Endothelial cell of umbilical vein (primary cell): ENCODE measurements around the gene EGF. TPM values are rescaled to one million over a fixed set of nuclear protein-coding genes. Genes with fewer than 3 reads are reported as not detected.

Experiments
- BruUV-seq: library from RNA; stranded (reverse); fragments of 400-500 nt; replicated peaks from 2 replicates; lab custom pipeline; 2021; lab: Mats Ljungman, UMichigan
- CTCF ChIA-PET: fragments of 300-600, 350-600 bp; sonication (Branson Sonifier 250); formaldehyde crosslinking; loops from one replicate; lab custom pipeline; 2021; ENCODE audit warnings: antibody characterized with exemption, inconsistent platforms; lab: Charles Lee
- POLR2A ChIA-PET: fragments of 300-600, 350-600 bp; sonication (Branson Sonifier 250); formaldehyde crosslinking; loops from one replicate; lab custom pipeline; 2021; ENCODE audit warnings: antibody characterized with exemption, inconsistent platforms; lab: Charles Lee
- DNase-seq: peaks from one replicate; pipeline ENCODE4 v3.0.0-alpha.2; 2011; ENCODE audit warnings: low read depth, low spot score
- FAIRE-seq: peaks from 2 replicates; lab custom pipeline; 2011; peaks lifted over from hg19 to GRCh38; lab: Jason Lieb, UNC
- H2AFZ ChIP-seq: 2 replicates; pipeline ENCODE4 v1.6.0; 2012; ENCODE audit warnings: low read depth, low read length, control low read depth, inconsistent platforms
- H3K27ac ChIP-seq: 2 replicates; pipeline ENCODE4 v1.5.1; 2011; ENCODE audit warnings: low read depth, mild to moderate bottlenecking, control low read depth, low read length, moderate library complexity; ENCODE audit not compliant: insufficient read depth
- H3K27me3 ChIP-seq, 2 experiments: 2 replicates each; pipeline versions ENCODE4 v1.6.0 to v1.6.1; 2011; ENCODE audit warnings: low read length in 2 of 2, mixed read lengths in 1 of 2; ENCODE audit not compliant: control insufficient read depth in 2 of 2, insufficient read depth in 2 of 2
- H3K36me3 ChIP-seq, 2 experiments: 2 replicates in 1 of 2; 3 replicates in 1 of 2; pipeline ENCODE4 v1.5.1; 2011; ENCODE audit warnings: low read length in 2 of 2, mild to moderate bottlenecking in 1 of 2, moderate library complexity in 1 of 2; ENCODE audit not compliant: control insufficient read depth in 2 of 2, insufficient read depth in 2 of 2; ENCODE audit errors: extremely low read depth in 1 of 2
- H3K4me1 ChIP-seq: 3 replicates; pipeline ENCODE4 v1.5.1; 2011; ENCODE audit warnings: mild to moderate bottlenecking, low read length; ENCODE audit not compliant: control insufficient read depth, insufficient read depth; ENCODE audit errors: extremely low read depth
- H3K4me2 ChIP-seq: 2 replicates; pipeline ENCODE4 v1.6.1; 2011; ENCODE audit warnings: low read length, control low read depth, mixed read lengths; ENCODE audit not compliant: insufficient read depth
- H3K4me3 ChIP-seq, 3 experiments: fragments of 200-600 bp in 1 of 3; sonication (generic), shearing (Covaris generic) in 1 of 3; replicated peaks in 1 of 3; 2 replicates each; pipeline ENCODE4 v1.5.1; 2011 to 2016; ENCODE audit warnings: control low read depth in 3 of 3, low read length in 3 of 3, mild to moderate bottlenecking in 2 of 3, inconsistent platforms in 1 of 3, low read depth in 1 of 3, moderate library complexity in 1 of 3; ENCODE audit not compliant: insufficient read depth in 1 of 3
- H3K79me2 ChIP-seq: 2 replicates; pipeline ENCODE4 v1.6.0; 2012; ENCODE audit warnings: low read length, inconsistent platforms; ENCODE audit not compliant: control insufficient read depth, insufficient read depth
- H3K9ac ChIP-seq: replicated peaks from 2 replicates; pipeline ENCODE3; 2011; ENCODE audit warnings: low read length, control low read depth; ENCODE audit not compliant: insufficient read depth; ENCODE audit errors: extremely low read depth
- H3K9me1 ChIP-seq: replicated peaks from 3 replicates; pipeline ENCODE4 v1.6.0; 2011; ENCODE audit warnings: mild to moderate bottlenecking, low read length; ENCODE audit not compliant: control insufficient read depth, insufficient read depth; ENCODE audit errors: extremely low read depth
- H3K9me3 ChIP-seq: replicated peaks from 2 replicates; pipeline ENCODE4 v1.5.1; 2012; ENCODE audit warnings: low read length, inconsistent platforms; ENCODE audit not compliant: control insufficient read depth, insufficient read depth
- H4K20me1 ChIP-seq: replicated peaks from 2 replicates; pipeline ENCODE3; 2011; ENCODE audit warnings: mild to moderate bottlenecking, low read length; ENCODE audit not compliant: control insufficient read depth, insufficient read depth; ENCODE audit errors: extremely low read depth
- CTCF ChIP-seq, 2 donors: IDR thresholded peaks; 1 replicate in 1 of 2; 2 replicates in 1 of 2; pipeline ENCODE4 v1.5.1; 2011; ENCODE audit warnings: low read length in 2 of 2, mild to moderate bottlenecking in 2 of 2, moderate library complexity in 2 of 2, control low read depth in 1 of 2, inconsistent platforms in 1 of 2, low read depth in 1 of 2; ENCODE audit not compliant: insufficient read depth in 1 of 2; ENCODE audit errors: extremely low read depth in 1 of 2
- EZH2 ChIP-seq: IDR thresholded peaks from 2 replicates; pipeline ENCODE4 v1.6.1; 2012; ENCODE audit warnings: borderline replicate concordance, low read depth, mild to moderate bottlenecking, moderate library complexity, low read length, inconsistent platforms; ENCODE audit not compliant: severe bottlenecking
- FOS ChIP-seq: IDR thresholded peaks from 2 replicates; pipeline ENCODE4 v1.6.1; 2011; ENCODE audit warnings: mild to moderate bottlenecking, low read length, moderate library complexity, borderline replicate concordance; ENCODE audit not compliant: insufficient read depth
- GATA2 ChIP-seq: IDR thresholded peaks from 2 replicates; pipeline ENCODE4 v1.7.0; 2011; ENCODE audit warnings: low read depth, mild to moderate bottlenecking, moderate library complexity, mixed read lengths, low read length; ENCODE audit not compliant: insufficient read length, insufficient read depth
- JUN ChIP-seq: IDR thresholded peaks from 2 replicates; pipeline ENCODE4 v1.6.1; 2011; ENCODE audit warnings: borderline replicate concordance, low read depth; ENCODE audit not compliant: insufficient read length, insufficient read depth
- MYC ChIP-seq: IDR thresholded peaks from one replicate; pipeline ENCODE4 v1.6.1; 2011; ENCODE audit warnings: mild to moderate bottlenecking, low read depth, low read length
- POLR2A ChIP-seq: IDR thresholded peaks from 2 replicates; pipeline ENCODE4 v1.6.1; 2012; ENCODE audit warnings: low read depth, mild to moderate bottlenecking, control low read depth, low read length
- POLR2AphosphoS5 ChIP-seq: IDR thresholded peaks from 2 replicates; pipeline ENCODE4 v1.6.1; 2012; ENCODE audit warnings: low read depth, mild to moderate bottlenecking, control low read depth, low read length, moderate library complexity; ENCODE audit not compliant: insufficient read depth
- dilution Hi-C: fragments of 300-500 bp; cut with MboI; formaldehyde crosslinking; loops from one replicate; pipeline ENCODE4 v1.15.0; 2019; ENCODE audit warnings: low sequenced_read_pairs; ENCODE audit not compliant: extremely low pct_ligation_motif_present
- intact Hi-C: fragments of 100-400 bp; cut with micrococcal nuclease; formaldehyde crosslinking; loops from one replicate; pipeline ENCODE4 v1.10.0; 2022
- polyA plus RNA-seq, 4 experiments: library from polyadenylated mRNA; depleted of rRNA in 3 of 4; stranded (reverse) in 3 of 4; unstranded in 1 of 4; fragments of >200 nt; gene quantifications; 2 replicates each; pipeline versions ENCODE4 v1.2.1 to v1.2.3, GENCODE V29; 2011 to 2012; ENCODE audit warnings: missing spikeins in 1 of 4
- total RNA-seq: library from RNA; stranded (reverse); gene quantifications from 2 replicates; pipeline ENCODE4 v1.2.3, GENCODE V29; 2021
- TF ChIP-seq, protein P1 (sequence below): IDR thresholded peaks from 2 replicates; pipeline ENCODE4 v1.6.1; 2011; ENCODE audit not compliant: insufficient read depth, insufficient read length

The EGF gene
- total and polyA plus RNA-seq, 2 donors (not counting 3 experiments of a cell fraction or from before 2014, with no cell fraction given) = not detected

- Histone ChIP-seq H3K4me3 (no peak overlapping the region), H2AFZ (no peak overlapping the region), H4K20me1 (no peaks in the 10 kb centered on the region), H3K4me1 (no peaks in the 10 kb centered on the region), H3K27ac (no peak overlapping the region), H3K79me2 (no peaks in the 10 kb centered on the region), H3K9me1 (no peaks in the 10 kb centered on the region), H3K9me3 (no peaks in the 10 kb centered on the region), H3K4me2 (no peak overlapping the region), H3K36me3 (no peaks in the 10 kb centered on the region), H3K9ac (no peak overlapping the region), H3K27me3 (peaks cover 13 to 14% of the 10 kb centered on the region in 2 experiments)
- CTCF ChIA-PET = no interaction called here
- BruUV-seq = no TSS peak
- DNase-seq (no peak), FAIRE-seq (no peak)
- intact Hi-C loops = no loop called here
- dilution Hi-C loops = no loop called here
- no peak for TF ChIP-seq POLR2AphosphoS5
- no peak for TF ChIP-seq JUN
- TF ChIP-seq FOS = no peak
- no peak for TF ChIP-seq CTCF (IDR thresholded peaks at IDR 0.05; ENCODE audit: extremely low read depth in 1 of 2, insufficient read depth in 1 of 2, low read depth in 1 of 2, low read length in 2 of 2)
- TF ChIP-seq, protein P1, sequence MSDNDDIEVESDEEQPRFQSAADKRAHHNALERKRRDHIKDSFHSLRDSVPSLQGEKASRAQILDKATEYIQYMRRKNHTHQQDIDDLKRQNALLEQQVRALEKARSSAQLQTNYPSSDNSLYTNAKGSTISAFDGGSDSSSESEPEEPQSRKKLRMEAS = no peak
- no peak for TF ChIP-seq EZH2
- no peak for TF ChIP-seq GATA2
- no peak for TF ChIP-seq MYC
- TF ChIP-seq POLR2A = no peak
- POLR2A ChIA-PET = no interaction called here
Measured at GRCh38 chr4:109990261-109991257, 77.9 kb downstream of the EGF start.
